ENCODE data around the gene SQOR. TPM values are rescaled to one million over a fixed set of nuclear protein-coding genes. Genes with fewer than 3 reads are reported as not detected.
"Not testable (repeated sequence)": the region's sequence is repeated elsewhere in the genome, so short reads cannot be mapped to it uniquely, and the experiment has no call there.

The SQOR gene
- total RNA-seq, 6 experiments from 2014 or later: 34.2 to 77.7 (median 49.1) TPM

- Histone ChIP-seq H3K27me3 (no peaks in the 10 kb centered on the region), H3K36me3 (no peaks in the 10 kb centered on the region), H3K4me3 (no peak overlapping the region), H3K4me1 (peaks cover 0 to 58% (median 27%) of the 10 kb centered on the region in 4 donors), H3K9me3 (no peaks in the 10 kb centered on the region), H3K27ac (no peak overlapping the region)
- no peak for TF ChIP-seq CTCF (IDR thresholded peaks at IDR 0.05)
- TF ChIP-seq POLR2A (IDR thresholded peaks at IDR 0.05): no peak
- intact Hi-C loops (cut with DNase I): no loop called here
- 76% methylated on average over 9 of the region's 9 CpGs for WGBS (ENCODE audit: insufficient coverage, low coverage, low lambda C conversion rate, missing lambda C conversion rate)
- DNase-seq (no peak), ATAC-seq (no peak)
Observed at GRCh38 chr15:45645026-45645980, 10.5 kb downstream of the SQOR start.

DNA sequence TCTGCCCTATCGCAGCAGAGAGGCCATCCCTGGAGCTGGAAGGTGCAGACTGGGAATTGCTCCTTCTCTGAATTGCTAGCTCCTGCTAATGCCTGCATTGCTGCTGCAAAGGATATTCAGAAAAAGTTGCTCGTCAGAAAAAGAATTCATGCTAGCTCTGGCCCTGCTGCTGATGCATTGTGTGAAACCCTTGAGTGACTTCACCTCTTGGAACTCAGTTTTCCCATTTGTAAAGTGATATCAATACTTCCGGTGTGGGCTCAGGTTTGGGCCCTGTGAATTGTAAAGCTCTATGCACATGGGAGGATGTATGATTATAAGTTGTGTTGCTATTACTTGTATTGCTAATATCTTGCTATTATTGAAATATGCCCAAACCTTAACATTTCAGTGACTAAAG, 11.4 kb downstream of the SQOR start:
- TF ChIP-seq CTCF (IDR thresholded peaks at IDR 0.05) (no peak), POLR2A (IDR thresholded peaks at IDR 0.05) (no peak)
- Histone ChIP-seq H3K9me3 (no peaks in the 10 kb centered on the region), H3K27me3 (no peaks in the 10 kb centered on the region), H3K27ac (no peak overlapping the region), H3K36me3 (no peaks in the 10 kb centered on the region), H3K4me1 (peaks cover 0 to 48% (median 20%) of the 10 kb centered on the region in 4 donors), H3K4me3 (no peak overlapping the region)
- intact Hi-C loops (cut with DNase I): no loop called here
- no peak for ATAC-seq
- WGBS (ENCODE audit: insufficient coverage, low coverage, low lambda C conversion rate, missing lambda C conversion rate): 57% methylated on average over 3 of the region's 3 CpGs
- DNase-seq: no peak

DNA sequence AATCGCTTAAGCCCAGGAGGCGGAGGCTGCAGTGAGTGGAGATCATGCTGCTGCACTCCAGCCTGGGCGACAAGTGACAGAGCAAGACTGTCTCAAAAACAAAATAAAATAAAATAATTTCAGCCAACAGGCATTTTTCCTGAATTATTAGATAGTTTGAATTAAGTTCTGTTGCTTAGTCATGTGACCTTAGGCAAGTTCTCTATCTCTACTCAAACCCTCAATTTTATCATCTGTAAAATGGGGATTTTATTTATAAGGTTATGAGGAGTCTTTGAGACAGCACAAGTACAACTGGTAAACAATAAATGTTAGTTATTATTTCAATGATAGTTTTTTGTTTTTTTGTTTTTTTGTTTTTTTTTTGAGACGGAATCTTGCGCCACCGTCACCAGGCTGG, 13.0 kb downstream of the SQOR start:
- DNase-seq: no peak
- Histone ChIP-seq H3K4me1 (peaks cover 0 to 34% (median 13%) of the 10 kb centered on the region in 4 donors), H3K9me3 (no peaks in the 10 kb centered on the region), H3K4me3 (no peak overlapping the region), H3K27ac (peak overlapping the region; percentile 35 to 68 (median 52)), H3K36me3 (no peaks in the 10 kb centered on the region), H3K27me3 (no peaks in the 10 kb centered on the region)
- TF ChIP-seq CTCF (IDR thresholded peaks at IDR 0.05) (no peak), POLR2A (IDR thresholded peaks at IDR 0.05) (no peak)
- WGBS (ENCODE audit: insufficient coverage, low coverage, low lambda C conversion rate, missing lambda C conversion rate): 69% methylated on average over 2 of the region's 6 CpGs
- ATAC-seq: no peak
- intact Hi-C loops (cut with DNase I): no loop called here

- WGBS (ENCODE audit: insufficient coverage, low coverage, low lambda C conversion rate, missing lambda C conversion rate): 27% methylated on average over 4 of the region's 4 CpGs
- Histone ChIP-seq H3K36me3 (no peaks in the 10 kb centered on the region), H3K9me3 (no peaks in the 10 kb centered on the region), H3K27ac (peak overlapping the region; percentile 35 to 68 (median 52)), H3K4me3 (no peak overlapping the region), H3K27me3 (no peaks in the 10 kb centered on the region), H3K4me1 (peaks cover 0 to 32% (median 12%) of the 10 kb centered on the region in 4 donors)
- ATAC-seq (peak; percentile 84 to 90 (median 90)), DNase-seq (peak; percentile 51 to 75 (median 70))
- TF ChIP-seq CTCF (IDR thresholded peaks at IDR 0.05) (no peak), POLR2A (IDR thresholded peaks at IDR 0.05) (peak; percentile 37)
- intact Hi-C loops (cut with DNase I): no loop called here
Observed at GRCh38 chr15:45648521-45649200, 13.8 kb downstream of the SQOR start.

- H3K9me3 ChIP-seq; H3K27me3 ChIP-seq; DNase-seq; H3K36me3 ChIP-seq; H3K27ac ChIP-seq; intact Hi-C loops (cut with DNase I); H3K4me3 ChIP-seq: not testable (repeated sequence)
- peaks cover 0 to 31% (median 12%) of the 10 kb centered on the region in 4 donors for H3K4me1 ChIP-seq
- peak in 1 of 4 donors; percentile 6 for ATAC-seq
- WGBS (ENCODE audit: insufficient coverage, low coverage, low lambda C conversion rate, missing lambda C conversion rate): 59% methylated on average over 8 of the region's 11 CpGs
Observed at GRCh38 chr15:45650007-45650406, 15.2 kb downstream of the SQOR start.

Data from right lobe of liver (tissue), 6 donors.